ENCODE measurements around the gene DNM2.
"Not testable (repeated sequence)": the region's sequence is repeated elsewhere in the genome, so short reads cannot be mapped to it uniquely, and the experiment has no call there.

Gene DNM2

DNA sequence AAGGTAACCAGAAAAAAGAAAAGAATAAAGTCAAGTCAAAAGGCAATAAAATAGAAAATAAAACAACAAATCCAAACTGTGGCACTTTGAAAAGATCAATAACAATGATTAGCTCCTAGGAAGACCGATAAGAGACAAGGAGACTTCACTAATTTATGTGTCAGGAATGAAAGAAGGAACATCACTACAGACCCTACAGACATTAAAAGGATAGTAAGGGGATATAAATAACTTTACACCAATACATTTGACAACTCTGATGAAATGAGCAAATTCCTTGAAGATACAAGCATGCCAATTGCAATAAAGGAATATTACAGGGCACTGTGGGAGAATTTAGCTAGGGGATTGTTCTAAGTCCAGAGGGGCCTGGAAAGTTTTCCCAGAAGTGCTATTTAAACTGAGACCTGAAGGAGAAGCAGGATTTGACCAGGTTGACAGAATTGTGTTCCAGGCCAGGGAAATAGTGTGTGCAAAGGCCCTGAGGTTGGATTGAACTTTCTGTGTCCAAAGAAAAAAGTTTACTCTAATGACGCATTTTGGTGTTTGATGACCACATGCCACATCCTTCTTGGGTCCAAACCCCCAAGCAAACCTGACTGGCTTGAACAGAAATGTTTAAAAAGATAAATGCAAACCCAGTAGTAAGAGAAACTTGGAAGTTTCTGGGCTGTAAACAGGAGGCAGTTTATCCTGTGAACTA is 128.8 kb downstream of the DNM2 start:
- DNase-seq = no peak

GRCh38 chr19:10848230-10848856 is 130.5 kb downstream of the DNM2 start, which contains the start of gene C19orf38:
TSS of gene C19orf38 (plus strand) at chr19:10848415. CDS start at chr19:10848509, 94 bp downstream.
- DNase-seq = peak in 1 of 2 donors; percentile 23

- DNase-seq = no peak
Observed at GRCh38 chr19:10850631-10851030, 132.8 kb downstream of the DNM2 start.

- no peak for DNase-seq
Observed at GRCh38 chr19:10852098-10852800, 134.4 kb downstream of the DNM2 start.

GRCh38 chr19:10852941-10853340 is 135.1 kb downstream of the DNM2 start:
- DNase-seq = no peak

GRCh38 chr19:10854350-10855089 is 136.6 kb downstream of the DNM2 start:
- no peak for DNase-seq

GRCh38 chr19:10855879-10856522 is 138.1 kb downstream of the DNM2 start:
- no peak for DNase-seq

GRCh38 chr19:10856899-10857298 is 139.0 kb downstream of the DNM2 start:
- DNase-seq = not testable (repeated sequence)

GRCh38 chr19:10858204-10858828 is 140.4 kb downstream of the DNM2 start:
- DNase-seq = no peak

- DNase-seq = no peak
Observed at GRCh38 chr19:10861103-10861651, 143.3 kb downstream of the DNM2 start.

DNA sequence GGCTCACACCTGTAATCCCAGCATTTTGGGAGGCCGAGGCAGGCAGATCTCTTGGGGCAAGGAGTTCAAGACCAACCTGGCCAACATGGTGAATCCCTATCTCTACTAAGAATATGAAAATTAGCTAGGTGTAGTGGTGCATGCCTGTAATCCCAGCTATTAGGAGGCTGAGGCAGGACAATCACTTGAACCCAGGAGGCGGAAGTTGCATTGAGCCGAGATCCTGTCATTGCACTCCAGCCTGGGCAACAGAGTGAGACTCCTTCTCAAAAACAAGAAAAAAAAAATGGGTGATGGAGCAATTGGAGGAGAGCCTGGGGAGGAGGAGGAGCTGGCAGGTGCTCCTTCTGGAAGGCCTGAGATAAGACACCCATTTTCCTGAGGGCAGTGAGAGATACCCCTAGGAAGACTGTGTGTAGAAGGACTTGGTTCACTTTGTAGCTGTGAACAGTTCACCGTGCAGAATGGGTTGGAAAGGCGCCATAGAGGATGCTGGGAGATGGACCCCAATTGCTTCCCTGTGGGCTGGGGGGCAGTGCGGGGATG is 144.8 kb downstream of the DNM2 start:
- no peak for DNase-seq

DNA sequence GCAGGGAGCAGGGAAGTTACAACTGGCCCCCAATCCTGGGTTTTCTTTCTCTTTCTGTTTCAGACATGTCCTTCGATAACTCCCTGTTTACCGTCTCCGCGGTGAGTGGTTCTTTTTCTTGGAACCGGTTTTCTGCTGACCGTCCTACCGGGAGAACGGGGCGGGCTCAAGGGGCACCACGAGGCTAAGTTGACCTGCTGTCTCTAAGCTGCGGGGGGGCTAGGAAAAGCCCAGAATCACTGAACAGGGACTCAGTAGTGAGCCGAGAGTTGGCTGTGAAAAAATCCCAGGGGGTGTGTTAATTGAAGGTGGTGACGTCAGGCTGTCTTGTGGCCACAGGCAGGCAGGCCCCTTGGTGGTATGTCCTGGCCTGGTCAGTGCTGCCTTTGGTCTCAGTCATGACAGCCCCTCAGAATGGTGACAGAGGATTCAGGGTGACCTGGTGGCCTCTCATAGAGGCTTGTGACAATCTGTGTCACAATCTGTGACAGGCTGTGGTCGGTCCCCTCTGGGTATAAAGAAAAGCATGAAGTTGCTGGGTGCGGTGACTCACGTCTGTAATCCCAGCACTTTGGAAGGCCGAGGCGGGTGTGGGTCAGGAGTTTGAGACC is 145.3 kb downstream of the DNM2 start:
- DNase-seq = no peak

DNA sequence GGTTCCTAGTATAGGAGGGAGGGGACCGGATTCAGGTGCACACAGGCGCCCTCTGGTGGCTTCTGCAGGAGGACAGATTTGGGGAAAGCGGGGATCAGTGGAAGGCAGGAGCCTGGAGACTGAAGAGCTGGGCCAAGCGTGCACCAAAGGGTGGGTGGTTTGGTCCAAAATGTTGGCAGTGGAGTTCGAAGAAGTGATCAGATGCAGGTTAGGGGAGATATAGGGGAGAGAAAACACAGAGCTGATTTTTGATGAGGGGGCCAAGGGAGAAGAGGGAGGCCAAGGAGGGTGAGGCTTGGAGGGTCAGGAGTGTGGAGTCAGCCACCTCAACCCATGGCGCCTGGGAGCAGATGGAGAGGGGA is 146.6 kb downstream of the DNM2 start:
- peak; percentile 75 to 80 for DNase-seq

- DNase-seq = no peak
Observed at GRCh38 chr19:10866495-10866894, 148.6 kb downstream of the DNM2 start.

- no peak for DNase-seq
Observed at GRCh38 chr19:10868872-10869547, 151.1 kb downstream of the DNM2 start.

DNA sequence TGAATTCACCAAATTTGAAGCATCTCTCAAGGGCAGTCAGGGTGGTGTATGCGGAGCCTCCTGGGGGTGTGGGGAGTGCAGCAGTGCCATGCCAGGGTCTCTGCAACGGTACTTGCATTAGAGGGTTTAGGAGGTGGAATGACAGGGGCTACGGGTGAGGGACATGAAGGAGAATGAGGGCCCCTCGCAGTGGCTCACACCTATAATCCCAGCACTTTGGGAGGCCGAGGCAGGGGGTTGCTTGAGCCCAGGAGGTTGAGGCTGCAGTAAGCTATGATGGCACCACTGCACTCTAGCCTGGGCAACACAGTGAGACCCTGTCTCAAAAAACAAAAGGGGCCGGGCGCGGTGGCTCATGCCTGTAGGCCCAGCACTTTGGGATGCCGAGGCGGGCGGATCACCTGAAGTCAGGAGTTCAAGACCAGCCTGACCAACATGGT is 152.0 kb downstream of the DNM2 start:
- not testable (repeated sequence) for DNase-seq

- DNase-seq = no peak
Observed at GRCh38 chr19:10870501-10870954, 152.6 kb downstream of the DNM2 start.

DNA sequence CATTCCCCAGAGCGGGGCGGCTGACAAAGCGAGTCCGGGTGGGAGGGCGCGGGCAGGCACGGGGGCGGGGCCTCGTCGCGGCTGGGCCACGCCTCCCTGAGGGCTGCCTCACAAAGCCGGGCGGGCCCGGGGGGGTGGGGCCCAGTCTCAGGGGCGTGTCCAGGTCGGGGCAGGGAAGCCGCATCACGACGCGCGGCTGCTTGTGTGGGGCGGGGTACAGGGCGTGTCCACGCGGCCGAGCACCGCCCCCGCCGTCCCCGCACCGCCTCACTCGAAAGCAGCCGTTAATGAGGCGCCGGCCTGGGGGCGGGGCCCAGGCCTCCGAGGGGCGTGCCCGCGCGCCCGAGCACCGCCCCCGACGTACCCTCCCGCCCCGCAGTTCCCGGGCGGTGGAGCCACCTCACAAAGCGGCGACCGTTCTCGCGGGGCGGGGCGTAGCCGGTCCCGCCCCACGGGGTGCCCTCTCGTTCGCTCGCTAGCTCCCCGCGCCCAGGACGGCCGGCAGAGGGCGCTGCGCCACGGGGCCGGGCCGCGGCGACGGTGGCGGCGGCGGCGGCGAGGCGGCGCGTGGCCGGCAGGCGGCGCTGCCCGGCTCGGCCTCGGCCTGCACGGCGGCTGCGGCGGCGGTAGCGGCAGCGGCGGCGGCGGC is 153.2 kb downstream of the DNM2 start, which contains the start of gene CARM1:
Gene CARM1, plus strand, starts transcription at position 599 of the 649 bp plus-strand sequence. CDS start 150 bp downstream, outside the sequence.
- DNase-seq = peak; percentile 98 to 100

GRCh38 chr19:10871711-10872545 is 154.0 kb downstream of the DNM2 start:
- DNase-seq = peak in 1 of 2 donors; percentile 17

All from hippocampal formation (tissue), 2 donors.